Measurements from ENCODE around the gene RPRM.
"Not testable (repeated sequence)": the region's sequence is repeated elsewhere in the genome, so short reads cannot be mapped to it uniquely, and the experiment has no call there.

Gene RPRM

DNA sequence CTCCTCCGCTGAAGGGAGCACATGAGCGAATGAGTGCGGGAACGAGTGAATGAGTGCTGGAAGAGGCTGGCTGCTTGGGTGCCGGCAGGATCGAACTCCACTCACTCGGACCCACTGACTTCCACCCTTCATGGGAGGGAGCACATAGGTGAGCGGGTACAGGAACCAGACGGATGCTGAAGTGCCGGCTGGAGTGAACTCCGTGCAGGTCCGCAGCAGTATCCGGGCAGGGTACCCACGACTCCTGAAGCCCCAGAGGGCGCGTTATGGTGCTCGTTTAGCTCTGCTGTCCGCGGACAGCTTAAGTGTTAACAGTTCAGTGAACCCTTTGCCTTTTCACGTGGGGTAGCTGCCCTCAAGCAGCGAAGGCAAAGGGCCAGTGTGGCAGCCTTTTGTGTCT lies 23.2 kb downstream of the RPRM start:
- DNase-seq = no peak

DNA sequence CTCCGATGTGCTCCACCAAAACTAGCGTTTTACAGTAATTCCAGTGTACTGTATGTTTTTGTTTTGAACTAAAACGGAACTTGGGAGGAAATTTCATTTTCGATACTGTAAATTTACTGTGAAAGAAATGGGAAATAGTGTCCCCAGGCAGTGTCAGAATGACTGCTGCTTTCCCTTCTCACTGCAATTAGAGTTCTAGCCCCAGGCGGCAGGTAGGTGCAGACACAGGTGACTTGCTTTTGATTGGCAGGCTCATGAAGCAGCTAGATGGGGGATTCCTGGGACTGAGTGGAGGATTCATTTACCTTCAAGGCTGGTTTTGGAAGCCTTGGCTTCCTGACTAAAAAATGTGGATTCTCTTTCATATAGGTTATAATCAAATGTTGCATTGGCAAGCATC lies 27.0 kb downstream of the RPRM start:
- DNase-seq = no peak

DNA sequence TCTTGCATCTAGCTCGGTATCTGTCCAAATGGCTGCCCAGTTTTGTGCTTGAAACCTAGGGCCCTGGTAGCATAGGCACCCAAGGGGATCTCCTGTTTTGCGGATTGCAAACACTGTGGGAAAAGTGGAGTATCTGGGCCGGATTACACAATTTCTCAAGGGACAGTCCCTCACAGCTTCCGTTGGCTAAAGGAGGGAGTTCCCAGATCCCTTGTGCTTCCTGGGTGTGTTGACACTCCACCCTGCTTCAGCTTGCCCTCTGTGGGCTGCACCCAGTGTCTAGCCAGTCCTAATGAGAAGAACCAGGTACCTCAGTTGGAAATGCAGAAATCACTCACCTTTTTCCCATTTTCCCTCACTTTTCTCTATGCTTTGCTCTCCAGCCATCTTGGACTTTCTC lies 35.5 kb downstream of the RPRM start:
- no peak for DNase-seq

DNA sequence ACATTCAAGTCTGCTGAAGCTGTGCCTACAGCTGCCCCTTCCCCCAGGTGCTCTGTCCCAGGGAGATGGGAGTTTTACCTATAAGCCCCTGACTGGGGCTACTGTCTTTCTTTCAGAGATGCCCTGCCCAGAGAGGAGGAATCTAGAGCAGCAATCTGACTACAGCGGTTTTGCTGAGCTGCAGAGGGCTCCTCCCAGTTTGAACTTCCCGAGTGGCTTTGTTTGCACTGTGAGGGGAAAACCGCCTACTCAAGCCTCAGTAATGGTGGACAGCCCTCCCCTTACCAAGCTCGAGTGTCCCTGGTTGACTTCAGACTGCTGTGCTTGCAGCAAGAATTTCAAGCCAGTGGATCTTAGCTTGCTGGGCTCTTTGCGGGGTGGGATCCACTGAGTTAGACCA lies 35.9 kb downstream of the RPRM start:
- DNase-seq = not testable (repeated sequence)

DNA sequence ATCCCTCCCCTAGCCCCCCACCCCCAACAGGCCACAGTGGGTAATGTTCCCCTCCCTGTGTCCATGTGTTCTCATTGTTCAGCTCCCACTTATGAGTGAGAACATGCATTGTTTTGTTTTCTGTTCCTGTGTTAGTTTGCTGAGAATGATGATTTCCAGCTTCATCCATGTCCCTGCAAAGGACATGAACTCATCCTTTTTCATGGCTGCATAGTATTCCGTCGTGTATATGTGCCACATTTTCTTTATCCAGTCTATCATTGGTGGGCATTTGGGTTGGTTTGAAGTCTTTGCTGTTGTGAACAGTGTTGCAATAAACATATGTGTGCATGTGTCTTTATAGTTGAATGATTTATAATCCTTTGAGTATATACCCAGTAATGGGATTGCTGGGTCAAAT lies 38.5 kb downstream of the RPRM start:
- DNase-seq = not testable (repeated sequence)

DNA sequence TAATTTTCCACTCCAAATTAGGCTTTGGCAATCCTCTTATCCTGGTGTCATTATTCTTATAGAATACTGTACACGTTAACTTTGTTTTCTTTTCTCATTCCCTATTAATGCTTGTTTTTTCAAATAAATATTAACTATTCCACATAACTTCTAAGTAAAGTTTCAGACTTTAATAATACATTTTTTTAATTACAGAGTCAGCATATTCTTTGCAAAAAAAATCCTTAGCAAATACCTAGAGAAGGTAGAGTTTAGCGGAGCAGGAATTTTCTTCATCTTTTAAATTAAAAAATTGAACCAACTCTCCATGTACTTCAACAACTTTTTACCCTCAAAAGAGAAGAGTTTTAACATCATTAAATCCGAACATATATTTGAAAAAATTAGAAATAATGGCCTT lies 45.2 kb downstream of the RPRM start:
- no peak for DNase-seq

DNA sequence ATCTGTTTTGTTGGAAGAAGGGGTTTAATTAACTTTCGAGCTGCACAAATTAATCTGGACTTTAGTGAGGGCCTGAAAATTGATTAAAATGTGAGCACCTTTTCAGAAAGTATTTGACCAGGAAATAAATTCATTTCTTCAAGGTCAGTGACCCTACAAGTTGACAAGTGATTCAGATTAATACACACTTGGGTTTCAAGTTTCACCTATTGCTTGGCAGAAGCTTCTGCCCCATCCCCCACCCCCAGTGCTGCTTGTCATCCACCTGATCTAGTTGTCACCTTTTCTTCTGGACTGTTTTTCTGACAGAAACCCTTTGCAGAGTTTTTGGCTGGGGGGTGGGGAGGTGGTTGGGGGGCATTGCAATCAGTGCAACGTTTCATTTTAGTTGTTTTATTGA lies 46.2 kb downstream of the RPRM start:
- no peak for DNase-seq

DNA sequence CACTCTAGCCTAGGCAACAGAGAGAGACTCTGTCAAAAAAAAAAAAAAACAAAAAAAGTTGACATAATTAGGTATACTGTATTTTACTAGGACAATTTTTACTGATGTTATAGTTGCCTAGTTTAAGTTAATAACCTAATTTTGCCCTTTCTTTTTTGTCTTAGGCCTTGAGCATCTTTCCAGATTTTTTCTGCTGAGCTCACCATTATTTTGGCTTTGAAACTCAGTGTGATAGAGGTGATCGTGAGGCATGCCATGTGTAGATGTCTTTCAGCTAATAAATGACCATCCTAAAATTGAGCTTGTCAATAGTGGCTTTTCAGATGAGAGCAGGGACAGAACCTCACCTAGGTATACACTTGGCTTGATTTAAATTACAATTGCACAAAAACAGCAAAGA lies 47.4 kb downstream of the RPRM start:
- DNase-seq = no peak

Data from CD4-positive, alpha-beta T cell treated with Interleukin-21 for 1 hour (primary cell).